AG04450 (cell line): ENCODE data around the gene ZNF678. TPM values are rescaled to one million over a fixed set of nuclear protein-coding genes. Genes with fewer than 3 reads are reported as not detected.

Source experiments
- CTCF ChIA-PET: fragments of 300-600, 350-600 bp; formaldehyde crosslinking; extraction: SDS; loops from one replicate; lab custom pipeline; 2022; ENCODE audit warnings: antibody characterized with exemption, inconsistent platforms; lab: Charles Lee
- POLR2A ChIA-PET: fragments of 350-600 bp; formaldehyde crosslinking; extraction: SDS; loops from one replicate; lab custom pipeline; 2021; ENCODE audit warnings: antibody characterized with exemption, inconsistent platforms; lab: Yijun Ruan, JAX
- DNase-seq: peaks from one replicate; pipeline ENCODE4 v3.0.0-alpha.2; 2011; ENCODE audit warnings: low read depth, low spot score
- H3K27ac ChIP-seq: one replicate; pipeline ENCODE4 v1.5.1; 2012; ENCODE audit warnings: low read depth, low read length, control low read depth
- H3K27me3 ChIP-seq: one replicate; pipeline ENCODE4 v1.6.0; 2012; ENCODE audit warnings: low read length; ENCODE audit not compliant: control insufficient read depth, insufficient read depth
- H3K4me3 ChIP-seq: 2 replicates; pipeline ENCODE4 v1.5.1; 2011; ENCODE audit warnings: mild to moderate bottlenecking, low read depth, low read length, control low read depth
- H3K9me3 ChIP-seq: 2 replicates; pipeline ENCODE4 v1.5.1; 2012; ENCODE audit warnings: low read length; ENCODE audit not compliant: control insufficient read depth, insufficient read depth
- CTCF ChIP-seq: IDR thresholded peaks from 2 replicates; pipeline ENCODE4 v1.5.1; 2011; ENCODE audit warnings: low read depth, low read length, control low read depth, inconsistent platforms
- polyA plus RNA-seq: library from polyadenylated mRNA; depleted of rRNA; stranded (reverse); fragments of >200 nt; gene quantifications from 2 replicates; pipeline ENCODE4 v1.2.3, GENCODE V29; 2011; rRNA removed
- small RNA-seq: library from RNA; depleted of rRNA; stranded (forward); fragments of <200 nt; gene quantifications from one replicate; pipeline ENCODE3, GENCODE V24; 2012; ENCODE audit warnings: low read depth; ENCODE audit not compliant: insufficient read length

ZNF678 gene
- polyA plus RNA-seq, 1 experiment, result 3.7 TPM

GRCh38 chr1:227726318-227726717 is 163.0 kb downstream of the ZNF678 start:
- POLR2A ChIA-PET, result interaction anchor here (0.7 kb wide), 1 partner anchor 358 kb away, joined by 5 read pairs; no protein-coding TSS in a partner anchor
- Histone ChIP-seq H3K4me3 (no peak overlapping the region), H3K27me3 (no peaks in the 10 kb centered on the region), H3K27ac (no peak overlapping the region), H3K9me3 (peaks cover 7% of the 10 kb centered on the region)
- TF ChIP-seq CTCF, result no peak
- no peak for DNase-seq
- CTCF ChIA-PET, result no interaction called here

Small RNA genes lying within 50 kb of the gene (small RNA-seq; reads per million reads assigned to genes)
- 2,039 reads per million, percentile 97 among the genes with 10 or more reads in this experiment for gene RNA5SP77

Other genes with a start within 250 kb of the ZNF678 start
- 25.4 and 30.7 TPM in 2 replicates for gene CDC42BPA, start 245.1 kb upstream of the ZNF678 start, polyA plus RNA-seq
- gene JMJD4, start 171.7 kb downstream of the ZNF678 start, polyA plus RNA-seq, result 13.4 and 20.1 TPM in 2 replicates
- 41.5 and 44.8 TPM in 2 replicates for gene SNAP47, start 171.9 kb downstream of the ZNF678 start, polyA plus RNA-seq